GM12872 (cell line): ENCODE results near the gene LRRC8D.

Experiments used
- TF ChIP-seq, protein P1 (sequence below): IDR thresholded peaks from 3 replicates; pipeline ENCODE4 v1.5.1; 2011; ENCODE audit warnings: low read depth, mild to moderate bottlenecking, low read length, moderate library complexity; ENCODE audit not compliant: insufficient read depth

LRRC8D gene

DNA sequence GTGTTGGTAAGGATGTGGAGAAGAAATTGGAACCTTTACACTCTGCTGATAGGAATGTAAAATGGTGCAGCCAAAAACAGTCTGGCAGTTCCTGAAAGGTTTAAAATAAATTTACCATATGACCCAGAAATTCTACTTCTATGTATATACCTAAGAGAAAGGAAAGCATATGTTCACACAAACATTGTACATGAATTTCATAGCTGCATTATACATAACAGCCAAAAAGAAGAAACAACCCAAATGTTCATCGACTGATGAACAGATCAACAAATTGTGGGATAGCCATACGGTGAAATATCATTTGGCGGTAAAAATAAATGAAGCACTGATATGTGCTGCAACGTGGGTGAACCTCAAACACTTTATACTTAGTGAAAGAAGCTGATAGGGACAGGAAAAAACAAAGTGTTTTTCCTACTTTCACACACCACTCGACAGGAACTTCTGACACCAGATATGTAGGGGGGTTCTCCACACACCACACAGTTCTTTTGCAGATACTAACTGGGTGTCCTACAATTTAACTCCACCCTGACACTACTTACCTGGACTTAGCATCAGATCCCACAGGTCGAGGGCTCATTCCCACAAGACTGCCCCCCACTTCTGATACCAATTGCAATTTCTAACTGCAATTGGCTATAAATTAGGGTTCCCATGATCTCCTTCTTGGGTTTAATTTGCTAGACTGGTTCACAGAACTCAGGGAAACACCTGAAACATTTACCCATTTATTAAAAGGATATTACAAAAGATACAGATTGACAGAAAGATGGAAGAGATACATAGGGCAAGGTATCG, 138.2 kb downstream of the LRRC8D start:
- TF ChIP-seq, protein P1, sequence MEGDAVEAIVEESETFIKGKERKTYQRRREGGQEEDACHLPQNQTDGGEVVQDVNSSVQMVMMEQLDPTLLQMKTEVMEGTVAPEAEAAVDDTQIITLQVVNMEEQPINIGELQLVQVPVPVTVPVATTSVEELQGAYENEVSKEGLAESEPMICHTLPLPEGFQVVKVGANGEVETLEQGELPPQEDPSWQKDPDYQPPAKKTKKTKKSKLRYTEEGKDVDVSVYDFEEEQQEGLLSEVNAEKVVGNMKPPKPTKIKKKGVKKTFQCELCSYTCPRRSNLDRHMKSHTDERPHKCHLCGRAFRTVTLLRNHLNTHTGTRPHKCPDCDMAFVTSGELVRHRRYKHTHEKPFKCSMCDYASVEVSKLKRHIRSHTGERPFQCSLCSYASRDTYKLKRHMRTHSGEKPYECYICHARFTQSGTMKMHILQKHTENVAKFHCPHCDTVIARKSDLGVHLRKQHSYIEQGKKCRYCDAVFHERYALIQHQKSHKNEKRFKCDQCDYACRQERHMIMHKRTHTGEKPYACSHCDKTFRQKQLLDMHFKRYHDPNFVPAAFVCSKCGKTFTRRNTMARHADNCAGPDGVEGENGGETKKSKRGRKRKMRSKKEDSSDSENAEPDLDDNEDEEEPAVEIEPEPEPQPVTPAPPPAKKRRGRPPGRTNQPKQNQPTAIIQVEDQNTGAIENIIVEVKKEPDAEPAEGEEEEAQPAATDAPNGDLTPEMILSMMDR = no peak

DNA sequence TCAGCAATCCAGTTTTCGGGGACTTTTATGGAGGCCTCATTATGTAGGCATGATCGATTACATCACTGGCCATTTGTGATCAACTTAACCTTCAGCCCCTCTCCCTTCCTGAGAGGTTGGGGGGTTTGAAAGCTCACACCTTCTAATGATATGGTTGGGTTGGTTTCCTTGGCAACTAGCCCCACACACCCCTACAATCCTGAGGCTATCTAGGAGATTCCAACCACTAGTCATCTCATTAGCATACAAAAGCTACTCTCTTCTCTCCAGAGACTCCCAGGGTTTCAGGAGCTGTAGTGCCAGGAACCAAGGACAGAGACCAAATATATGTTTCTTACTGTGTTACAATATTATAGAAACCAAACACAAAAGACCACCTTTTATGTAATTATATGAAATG, 138.9 kb downstream of the LRRC8D start:
- TF ChIP-seq, protein P1 = no peak

DNA sequence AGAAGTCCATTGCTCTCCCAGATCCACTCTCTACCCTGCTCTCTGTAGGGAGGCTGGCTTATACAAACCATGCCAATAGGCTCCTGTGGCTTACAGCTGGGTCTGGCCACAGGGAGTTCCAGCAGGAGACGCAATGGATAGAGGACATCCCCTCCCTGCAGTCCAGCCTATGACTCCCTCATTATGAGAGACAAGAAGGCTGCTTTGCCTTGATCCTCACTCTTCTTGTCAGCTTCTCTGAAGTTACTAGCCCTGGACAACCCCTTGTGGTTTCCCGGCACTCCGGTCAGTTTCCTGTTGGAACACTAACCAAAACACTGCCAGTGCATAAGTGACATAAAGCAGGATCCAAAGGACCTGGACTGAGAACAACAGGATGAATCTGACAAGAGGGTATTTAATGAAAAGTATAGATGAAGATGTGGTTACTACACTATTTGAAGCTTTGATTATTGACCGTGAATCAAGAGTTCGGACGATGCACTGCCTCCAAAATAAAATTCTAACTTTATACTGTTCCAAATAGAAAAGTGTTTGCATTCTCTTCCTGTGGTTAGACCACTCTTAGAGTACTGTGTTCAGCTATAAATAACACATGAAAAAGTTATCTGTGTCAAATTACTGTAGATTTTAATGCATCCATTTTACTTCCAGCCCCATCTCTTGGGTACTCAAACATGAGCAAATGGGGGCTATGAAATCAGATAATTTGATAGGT, 141.4 kb downstream of the LRRC8D start:
- TF ChIP-seq, protein P1 = no peak

DNA sequence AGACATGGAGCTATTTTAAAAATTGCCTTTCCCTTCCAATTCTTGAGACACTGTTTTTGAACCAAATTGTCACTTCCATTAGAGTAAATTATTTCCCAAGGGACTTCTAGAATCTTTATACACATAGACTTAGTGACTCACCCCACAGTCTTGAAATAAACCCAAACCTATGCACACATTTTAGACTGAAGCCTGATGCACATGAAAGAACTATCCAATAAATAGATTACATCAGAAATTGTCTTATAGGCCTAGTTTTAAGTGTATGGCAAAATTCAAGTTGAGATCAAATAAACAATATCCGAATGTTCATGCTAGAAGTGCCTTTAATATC, 141.9 kb downstream of the LRRC8D start:
- TF ChIP-seq, protein P1 = no peak

DNA sequence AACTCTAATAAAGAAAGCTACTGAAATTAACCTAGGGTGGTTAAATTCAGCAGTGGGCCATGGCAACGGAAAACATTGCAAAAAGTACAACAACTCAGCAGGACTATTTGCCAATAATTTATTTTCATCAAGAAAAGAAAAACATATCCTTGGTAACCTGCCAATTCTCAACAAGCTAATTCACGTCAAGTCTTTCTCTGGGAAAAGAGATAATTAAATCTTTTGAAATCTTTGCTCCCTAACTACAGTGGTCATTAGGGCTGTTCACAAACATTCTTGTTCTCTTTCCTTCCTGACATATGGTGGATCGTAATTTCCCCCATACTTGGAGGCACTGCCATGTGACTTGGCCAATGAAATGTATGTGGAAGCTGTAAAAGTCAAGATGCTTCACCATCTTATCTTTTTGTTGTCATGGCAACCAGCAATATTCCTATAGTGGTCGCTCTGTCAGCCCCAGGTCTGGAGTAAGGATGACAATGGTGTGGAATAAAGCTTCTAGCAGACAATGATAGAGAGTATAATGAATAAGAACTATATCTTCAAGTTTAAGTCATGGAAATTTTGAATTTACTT, 144.4 kb downstream of the LRRC8D start:
- TF ChIP-seq, protein P1 = no peak

DNA sequence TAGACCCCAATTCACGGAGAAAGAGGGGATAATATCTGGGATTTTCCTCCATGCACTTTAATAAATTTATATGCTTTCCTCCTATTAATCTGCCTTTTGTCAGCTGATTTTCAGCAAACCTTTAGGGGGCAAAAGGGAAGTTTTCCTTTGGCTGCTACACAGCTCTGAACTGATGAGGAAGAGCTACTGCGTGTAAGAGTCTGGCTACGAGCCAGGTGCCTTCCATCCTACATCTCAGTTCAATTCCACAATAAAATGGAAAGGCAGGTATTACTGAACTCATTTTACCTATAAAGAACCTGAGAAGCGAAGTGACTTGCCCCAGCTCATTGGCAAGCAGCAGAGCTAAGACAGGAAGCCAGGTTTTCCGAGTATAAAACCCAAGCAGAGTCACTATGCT, 145.8 kb downstream of the LRRC8D start:
- TF ChIP-seq, protein P1 = no peak

DNA sequence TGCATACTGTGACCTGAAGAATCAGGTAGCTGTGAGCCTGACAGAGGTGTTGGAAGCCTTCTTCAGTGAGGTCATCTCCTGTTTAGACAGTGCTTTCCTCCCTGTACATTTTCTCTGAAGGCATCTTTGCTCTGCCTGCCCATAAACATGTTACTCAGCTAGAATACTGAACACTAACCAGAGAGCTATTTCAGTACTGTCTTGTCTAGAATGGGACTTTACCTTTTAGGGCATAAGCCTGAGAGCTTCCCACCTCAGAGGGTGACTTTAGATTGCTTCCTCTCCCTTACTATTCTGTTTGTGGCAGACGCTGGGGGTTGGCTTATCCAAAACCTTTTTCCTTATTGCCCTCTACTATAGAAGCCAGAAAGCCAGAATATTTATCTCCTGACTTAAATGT, 150.8 kb downstream of the LRRC8D start:
- TF ChIP-seq, protein P1 = no peak
